IMR-90 (cell line): Measurements from ENCODE around the gene TPP1. TPM values are rescaled to one million over a fixed set of nuclear protein-coding genes. Genes with fewer than 3 reads are reported as not detected.
A peak's percentile ranks its signal among the peaks of the same experiment; 100 is the strongest.

Experiments used
- MAZ ChIP-seq: IDR thresholded peaks from 2 replicates; pipeline ENCODE4 v1.6.1; 2012; ENCODE audit warnings: low read depth, mild to moderate bottlenecking, low read length, improper control_type of control experiment, moderate library complexity, borderline replicate concordance
- polyA plus RNA-seq, 3 experiments: library from polyadenylated mRNA; depleted of rRNA; stranded (reverse); fragments of >200 nt; gene quantifications; 2 replicates each; pipeline ENCODE4 v1.2.3, GENCODE V29; 2012; ENCODE audit warnings: low replicate concordance in 1 of 3
- total RNA-seq: library from RNA; depleted of rRNA; stranded (reverse); fragments of >200 nt; gene quantifications from 2 replicates; pipeline ENCODE4 v1.2.3, GENCODE V29; 2012
- TF ChIP-seq, protein P1 (sequence below): conservative IDR thresholded peaks from 2 replicates; pipeline ENCODE4 v1.5.1; 2012; ENCODE audit warnings: mild to moderate bottlenecking, low read depth, low read length, improper control_type of control experiment

Gene TPP1
- total and polyA plus RNA-seq, 2 of the 4 experiments (the other 2 are of a cell fraction) = 33.5 to 108 TPM

DNA sequence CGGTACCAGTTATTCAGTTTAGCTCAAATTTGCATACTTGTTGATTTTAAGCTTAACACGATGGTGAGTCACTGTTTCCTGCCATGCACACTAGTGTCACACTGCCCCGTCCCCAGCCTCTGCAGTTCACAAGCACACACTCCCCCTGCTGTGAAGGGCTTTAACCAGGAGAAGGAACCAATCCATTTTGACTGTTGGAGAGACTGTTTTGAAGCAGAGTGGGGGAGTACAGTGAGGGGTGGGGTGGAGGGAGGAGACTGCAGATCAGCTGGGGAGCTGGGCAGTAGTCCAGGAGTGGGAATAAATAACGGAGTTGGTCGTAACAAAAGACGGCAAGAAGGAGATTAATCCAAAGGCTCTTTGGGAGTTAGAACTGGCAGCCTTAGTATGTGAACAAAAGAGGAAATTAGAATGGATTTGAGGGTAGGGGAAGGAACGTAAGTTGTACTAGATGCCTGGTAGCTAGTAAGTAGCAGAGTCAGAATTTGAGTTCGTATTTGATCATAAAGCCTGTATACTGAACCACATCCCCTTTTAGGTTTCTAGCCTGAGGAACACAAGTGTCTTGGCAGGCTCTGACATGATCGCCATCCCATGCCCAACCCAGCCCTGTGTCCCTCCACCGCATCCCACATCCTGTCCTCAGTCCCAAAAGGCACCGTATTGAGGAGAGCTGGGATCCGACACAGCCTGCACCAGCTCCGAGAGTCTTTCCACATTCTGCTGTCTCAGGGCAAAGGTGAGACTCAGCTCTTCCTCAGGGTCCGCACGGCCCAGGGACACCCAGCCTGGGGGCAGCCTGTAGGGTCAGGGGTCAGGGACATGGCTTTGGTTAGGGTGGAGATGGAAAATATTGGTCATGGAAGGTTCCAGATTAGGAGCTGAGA lies 862 bp downstream of the TPP1 start (continued):
- TF ChIP-seq, protein P1, sequence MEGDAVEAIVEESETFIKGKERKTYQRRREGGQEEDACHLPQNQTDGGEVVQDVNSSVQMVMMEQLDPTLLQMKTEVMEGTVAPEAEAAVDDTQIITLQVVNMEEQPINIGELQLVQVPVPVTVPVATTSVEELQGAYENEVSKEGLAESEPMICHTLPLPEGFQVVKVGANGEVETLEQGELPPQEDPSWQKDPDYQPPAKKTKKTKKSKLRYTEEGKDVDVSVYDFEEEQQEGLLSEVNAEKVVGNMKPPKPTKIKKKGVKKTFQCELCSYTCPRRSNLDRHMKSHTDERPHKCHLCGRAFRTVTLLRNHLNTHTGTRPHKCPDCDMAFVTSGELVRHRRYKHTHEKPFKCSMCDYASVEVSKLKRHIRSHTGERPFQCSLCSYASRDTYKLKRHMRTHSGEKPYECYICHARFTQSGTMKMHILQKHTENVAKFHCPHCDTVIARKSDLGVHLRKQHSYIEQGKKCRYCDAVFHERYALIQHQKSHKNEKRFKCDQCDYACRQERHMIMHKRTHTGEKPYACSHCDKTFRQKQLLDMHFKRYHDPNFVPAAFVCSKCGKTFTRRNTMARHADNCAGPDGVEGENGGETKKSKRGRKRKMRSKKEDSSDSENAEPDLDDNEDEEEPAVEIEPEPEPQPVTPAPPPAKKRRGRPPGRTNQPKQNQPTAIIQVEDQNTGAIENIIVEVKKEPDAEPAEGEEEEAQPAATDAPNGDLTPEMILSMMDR = peak; percentile 28; the same call in 1 of the 2 replicates
- TF ChIP-seq MAZ = peak; percentile 87; the same call in 1 of the 2 replicates
